Mesodermal cell (in vitro differentiated cells): ENCODE measurements around the gene ZNF576.

Experiments
- H3K27ac ChIP-seq: 2 replicates; pipeline ENCODE4 v1.7.0; 2013; ENCODE audit warnings: mild to moderate bottlenecking, low read depth, low read length, moderate library complexity; ENCODE audit not compliant: severe bottlenecking
- H3K36me3 ChIP-seq: 2 replicates; pipeline ENCODE4 v1.7.1; 2013; ENCODE audit warnings: mild to moderate bottlenecking, low read length, moderate library complexity; ENCODE audit not compliant: control insufficient read depth, insufficient read depth
- H3K4me1 ChIP-seq: one replicate; pipeline ENCODE4 v1.7.1; 2013; ENCODE audit warnings: mild to moderate bottlenecking, low read length; ENCODE audit not compliant: insufficient read depth, control insufficient read depth, poor library complexity, severe bottlenecking
- H3K4me3 ChIP-seq: 2 replicates; pipeline ENCODE4 v1.7.0; 2013; ENCODE audit warnings: low read length, control low read depth, mild to moderate bottlenecking; ENCODE audit not compliant: insufficient read depth, poor library complexity, severe bottlenecking; ENCODE audit errors: extremely low read depth
- H3K9me3 ChIP-seq: 2 replicates; pipeline ENCODE4 v1.7.1; 2013; ENCODE audit warnings: mild to moderate bottlenecking, low read length, moderate library complexity; ENCODE audit not compliant: control insufficient read depth
- WGBS, 2 experiments: methylation state at CpG; one replicate each; pipeline ENCODE4 v1.1.5; 2013; ENCODE audit warnings: missing lambda C conversion rate in 2 of 2; ENCODE audit not compliant: insufficient coverage in 2 of 2; 5-methylcytosine and 5-hydroxymethylcytosine counted together

ZNF576 gene

GRCh38 chr19:43618921-43619261, 22.5 kb downstream of the ZNF576 start:
- Histone ChIP-seq H3K27ac (peak overlapping the region; percentile 97), H3K4me1 (peaks cover 5% of the 10 kb centered on the region), H3K9me3 (no peaks in the 10 kb centered on the region), H3K36me3 (peaks cover 29% of the 10 kb centered on the region), H3K4me3 (peak overlapping the region; percentile 57)
- 9 to 14% methylated on average over 12 to 13 of the region's 14 CpGs for WGBS, 2 experiments

- Histone ChIP-seq H3K4me3 (peak within 1 kb of the TSS; percentile 57), H3K27ac (peak within 1 kb of the TSS; percentile 97), H3K4me1 (peaks cover 5% of the 10 kb centered on the region), H3K9me3 (no peaks in the 10 kb centered on the region), H3K36me3 (peaks cover 27% of the 10 kb centered on the region)
- 1% methylated on average over 50 to 81 of the region's 81 CpGs for WGBS, 2 experiments
Measured at GRCh38 chr19:43619262-43620060, 23.1 kb downstream of the ZNF576 start, which contains the start of gene ZNF428. TSS of gene ZNF428 (minus strand) at chr19:43619629. CDS start at chr19:43614304, 5,325 bp downstream.

- Histone ChIP-seq H3K9me3 (no peaks in the 10 kb centered on the region), H3K36me3 (peaks cover 28% of the 10 kb centered on the region), H3K4me3 (peak overlapping the region; percentile 57), H3K4me1 (peaks cover 5% of the 10 kb centered on the region), H3K27ac (peak overlapping the region; percentile 97)
- WGBS, 2 experiments = 39 to 51% methylated on average over 13 of the region's 23 CpGs
Measured at GRCh38 chr19:43620061-43621001, 23.9 kb downstream of the ZNF576 start.

- H3K4me3 ChIP-seq = no peak overlapping the region
- H3K27ac ChIP-seq = no peak overlapping the region
- H3K9me3 ChIP-seq = no peaks in the 10 kb centered on the region
- peaks cover 34% of the 10 kb centered on the region for H3K36me3 ChIP-seq
- 72 to 82% methylated on average over 2 to 3 of the region's 4 CpGs for WGBS, 2 experiments
- peaks cover 5% of the 10 kb centered on the region for H3K4me1 ChIP-seq
Measured at GRCh38 chr19:43622070-43622469, 25.7 kb downstream of the ZNF576 start.

GRCh38 chr19:43622956-43623355, 26.6 kb downstream of the ZNF576 start:
- WGBS, 2 experiments = no CpG with 5 or more reads among the region's 1 CpG
- H3K9me3 ChIP-seq = no peaks in the 10 kb centered on the region
- H3K36me3 ChIP-seq = peaks cover 34% of the 10 kb centered on the region
- no peak overlapping the region for H3K27ac ChIP-seq
- H3K4me3 ChIP-seq = no peak overlapping the region
- peaks cover 5% of the 10 kb centered on the region for H3K4me1 ChIP-seq

GRCh38 chr19:43623889-43624670, 27.7 kb downstream of the ZNF576 start:
- H3K27ac ChIP-seq = no peak overlapping the region
- 95% methylated on average over 27 to 33 of the region's 35 CpGs for WGBS, 2 experiments
- H3K36me3 ChIP-seq = peaks cover 34% of the 10 kb centered on the region
- H3K4me3 ChIP-seq = no peak overlapping the region
- no peaks in the 10 kb centered on the region for H3K9me3 ChIP-seq
- H3K4me1 ChIP-seq = peaks cover 5% of the 10 kb centered on the region

GRCh38 chr19:43624933-43625332, 28.5 kb downstream of the ZNF576 start:
- Histone ChIP-seq H3K4me3 (no peak overlapping the region), H3K9me3 (no peaks in the 10 kb centered on the region), H3K36me3 (peaks cover 34% of the 10 kb centered on the region), H3K4me1 (peaks cover 2% of the 10 kb centered on the region), H3K27ac (no peak overlapping the region)
- 35 to 41% methylated on average over 13 to 17 of the region's 30 CpGs for whole genome bisulfite sequencing, 2 experiments

- WGBS, 2 experiments = 92 to 95% methylated on average over 19 to 23 of the region's 32 CpGs
- H3K4me3 ChIP-seq = no peak overlapping the region
- no peaks in the 10 kb centered on the region for H3K9me3 ChIP-seq
- peaks cover 34% of the 10 kb centered on the region for H3K36me3 ChIP-seq
- no peak overlapping the region for H3K27ac ChIP-seq
- H3K4me1 ChIP-seq = no peaks in the 10 kb centered on the region
Measured at GRCh38 chr19:43625918-43626579, 29.7 kb downstream of the ZNF576 start.

- 89 to 91% methylated on average over 17 of the region's 17 CpGs for WGBS, 2 experiments
- Histone ChIP-seq H3K36me3 (peaks cover 34% of the 10 kb centered on the region), H3K4me3 (no peak overlapping the region), H3K4me1 (no peaks in the 10 kb centered on the region), H3K9me3 (no peaks in the 10 kb centered on the region), H3K27ac (no peak overlapping the region)
Measured at GRCh38 chr19:43626838-43627237, 30.4 kb downstream of the ZNF576 start.
